ENCODE measurements around the gene UMODL1.

UMODL1 gene

GRCh38 chr21:42039470-42039901, 31.6 kb upstream of the UMODL1 start:
- DNase-seq: no peak

- no peak for DNase-seq
Measured at GRCh38 chr21:42039911-42040351, 31.2 kb upstream of the UMODL1 start.

- DNase-seq: no peak
Measured at GRCh38 chr21:42040411-42041180, 30.5 kb upstream of the UMODL1 start.

GRCh38 chr21:42041246-42041645, 29.9 kb upstream of the UMODL1 start:
- DNase-seq: no peak

GRCh38 chr21:42041711-42042110, 29.4 kb upstream of the UMODL1 start:
- no peak for DNase-seq

GRCh38 chr21:42042651-42043050, 28.5 kb upstream of the UMODL1 start:
- no peak for DNase-seq

GRCh38 chr21:42043201-42043895, 27.8 kb upstream of the UMODL1 start:
- DNase-seq: no peak

GRCh38 chr21:42043961-42044360, 27.2 kb upstream of the UMODL1 start:
- DNase-seq: no peak

- no peak for DNase-seq
Measured at GRCh38 chr21:42044871-42045495, 26.1 kb upstream of the UMODL1 start.

GRCh38 chr21:42047821-42048613, 23.1 kb upstream of the UMODL1 start:
- DNase-seq: no peak

GRCh38 chr21:42048870-42049577, 22.1 kb upstream of the UMODL1 start:
- DNase-seq: no peak

GRCh38 chr21:42049578-42050430, 21.3 kb upstream of the UMODL1 start:
- no peak for DNase-seq

- DNase-seq: peak; percentile 96
Measured at GRCh38 chr21:42051788-42052187, 19.3 kb upstream of the UMODL1 start.

- no peak for DNase-seq
Measured at GRCh38 chr21:42055425-42055824, 15.7 kb upstream of the UMODL1 start.

- no peak for DNase-seq
Measured at GRCh38 chr21:42056468-42056867, 14.6 kb upstream of the UMODL1 start.

- DNase-seq: no peak
Measured at GRCh38 chr21:42056996-42057689, 14.0 kb upstream of the UMODL1 start.

- no peak for DNase-seq
Measured at GRCh38 chr21:42057851-42058437, 13.2 kb upstream of the UMODL1 start.

- DNase-seq: no peak
Measured at GRCh38 chr21:42058631-42059111, 12.4 kb upstream of the UMODL1 start.

- DNase-seq: no peak
Measured at GRCh38 chr21:42059141-42059540, 12.0 kb upstream of the UMODL1 start.

- no peak for DNase-seq
Measured at GRCh38 chr21:42059721-42060120, 11.4 kb upstream of the UMODL1 start.

All from OCI-M1 (cell line).